ENCODE measurements around the gene KIF6. TPM values are rescaled to one million over a fixed set of nuclear protein-coding genes. Genes with fewer than 3 reads are reported as not detected.

The KIF6 gene
- total and polyA plus RNA-seq, 2 of the 8 experiments (the other 6 are each of a cell fraction or from before 2014, with no cell fraction given): 0.53 to 0.65 TPM

DNA sequence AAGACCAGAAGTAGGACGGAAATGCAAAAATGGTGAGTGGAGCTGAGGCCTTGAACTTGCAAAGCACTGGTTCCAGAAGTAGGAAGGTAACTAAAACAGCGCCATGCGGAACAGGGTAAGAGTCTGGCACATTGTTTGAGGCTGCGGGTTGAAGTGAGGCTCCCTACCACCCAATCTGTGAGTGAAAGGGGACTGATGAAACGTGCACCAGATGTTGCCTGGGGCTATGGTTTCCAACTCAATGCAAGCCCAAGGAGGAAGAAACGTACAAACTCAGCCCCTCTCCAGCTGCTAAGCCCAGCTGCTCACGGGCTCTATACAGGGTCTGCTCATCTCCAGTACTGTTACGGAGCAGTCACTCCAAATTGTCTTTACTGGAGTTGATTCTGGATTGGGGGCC is 334.0 kb downstream of the KIF6 start:
- H2BK5ac ChIP-seq (ENCODE audit: low read depth, low read length): no peak overlapping the region
- ChIA-PET CTCF (ENCODE audit: partially characterized antibody) (interaction anchor here (0.6 to 1.1 kb wide), 2 partner anchors 21 to 121 kb away, joined by 3 read pairs; no protein-coding TSS in a partner anchor), POLR2A (ENCODE audit: partially characterized antibody) (no interaction called here)
- H3K4me1 ChIP-seq (replicated peaks in 1 of 4; ENCODE audit: control insufficient read depth in 3 of 4, insufficient read depth in 4 of 4, low read length in 3 of 4): no peaks in the 10 kb centered on the region
- no peak overlapping the region for H3K4ac ChIP-seq (replicated peaks; ENCODE audit: insufficient read length, low read depth, low read length)
- H4K8ac ChIP-seq (ENCODE audit: extremely low read depth, insufficient read depth, low read length): no peak overlapping the region
- no peak overlapping the region for H3K27ac ChIP-seq (ENCODE audit: low read depth, low read length)
- H2BK15ac ChIP-seq (ENCODE audit: low read length): no peak overlapping the region
- no peak overlapping the region for H3K23ac ChIP-seq (ENCODE audit: insufficient read length)
- no peak overlapping the region for H3K18ac ChIP-seq (ENCODE audit: extremely low read depth, low read length)
- no peaks in the 10 kb centered on the region for H3K79me1 ChIP-seq (ENCODE audit: low read depth, low read length)
- H4K91ac ChIP-seq (replicated peaks; ENCODE audit: insufficient read length, low read length): no peak overlapping the region
- no peak overlapping the region for H2BK120ac ChIP-seq (replicated peaks; ENCODE audit: low read depth, low read length)
- H2BK20ac ChIP-seq (ENCODE audit: low read length): no peak overlapping the region
- no peaks in the 10 kb centered on the region for H3K27me3 ChIP-seq (replicated peaks in 1 of 4; ENCODE audit: control insufficient read depth in 3 of 4, extremely low read depth in 1 of 4, insufficient read depth in 3 of 4, low read length in 3 of 4)
- DNase-seq (ENCODE audit: low read depth in 1 of 2, low spot score in 2 of 2) (no peak), FAIRE-seq (no peak)
- no peaks in the 10 kb centered on the region for H3K23me2 ChIP-seq (ENCODE audit: low read depth, low read length)
- 0 out of 2 replicates have a peak overlapping the region, but pooled peaks have one; percentile 46 for H2AFZ ChIP-seq (ENCODE audit: low read length)
- H3K14ac ChIP-seq (ENCODE audit: insufficient read length): no peak overlapping the region
- no peaks in the 10 kb centered on the region for H3K79me2 ChIP-seq (ENCODE audit: control insufficient read depth in 1 of 2, insufficient read depth in 2 of 2, low read length in 2 of 2)
- H2AK5ac ChIP-seq (ENCODE audit: low read depth, low read length): no peak overlapping the region
- no peak overlapping the region for H3K4me2 ChIP-seq (ENCODE audit: insufficient read depth in 1 of 2, low read depth in 2 of 2, low read length in 2 of 2)
- no peak overlapping the region for H2BK12ac ChIP-seq (ENCODE audit: low read depth, low read length)
- WGBS, 2 experiments (ENCODE audit: extremely low coverage in 1 of 2, insufficient coverage in 1 of 2, insufficient read length in 1 of 2, insufficient replicate concordance in 2 of 2, low coverage in 1 of 2, low lambda C conversion rate in 2 of 2, missing lambda C conversion rate in 1 of 2): 91% methylated on average over 8 of the region's 8 CpGs; no CpG with 5 or more reads in 1 of the 2 experiments
- H3K4me3 ChIP-seq (ENCODE audit: extremely low read depth in 1 of 4, insufficient read depth in 2 of 4, low read depth in 3 of 4, low read length in 4 of 4): no peak overlapping the region
- H3K56ac ChIP-seq (replicated peaks; ENCODE audit: insufficient read length, low read depth, low read length): no peak overlapping the region
- H3K36me3 ChIP-seq (ENCODE audit: control insufficient read depth in 2 of 4, insufficient read depth in 4 of 4, low read length in 3 of 4): no peaks in the 10 kb centered on the region
- no peak overlapping the region for H3K9ac ChIP-seq (replicated peaks in 1 of 4; ENCODE audit: extremely low read depth in 1 of 4, low read depth in 3 of 4, low read length in 3 of 4)
- no peaks in the 10 kb centered on the region for H4K20me1 ChIP-seq (replicated peaks in 1 of 2; ENCODE audit: control insufficient read depth in 1 of 2, insufficient read depth in 2 of 2, low read length in 2 of 2)
- no peak overlapping the region for H4K5ac ChIP-seq (ENCODE audit: insufficient read length, low read depth, low read length)
- H3K9me3 ChIP-seq (ENCODE audit: insufficient read depth in 2 of 2, low read depth in 1 of 2, low read length in 1 of 2): no peaks in the 10 kb centered on the region
- no peak for TF ChIP-seq SP2 (IDR thresholded peaks at IDR 0.05; ENCODE audit: low read length)
- no peak for TF ChIP-seq ASH2L (IDR thresholded peaks at IDR 0.05; ENCODE audit: low read length)
- no peak for TF ChIP-seq USF2 (IDR thresholded peaks at IDR 0.05; ENCODE audit: low read length)
- no peak for TF ChIP-seq FOSL1 (IDR thresholded peaks at IDR 0.05; ENCODE audit: insufficient read depth, low read depth, low read length)
- no peak for TF ChIP-seq SIN3A (conservative IDR thresholded peaks at IDR 0.05 in 1 of 2, IDR thresholded peaks at IDR 0.05 in 1 of 2; ENCODE audit: low read depth in 1 of 2, low read length in 2 of 2)
- no peak for TF ChIP-seq POLR2AphosphoS5 (IDR thresholded peaks at IDR 0.05; ENCODE audit: low read depth, low read length)
- no peak for TF ChIP-seq NRF1 (IDR thresholded peaks at IDR 0.05; ENCODE audit: low read depth, low read length)
- no peak for TF ChIP-seq YY1 (IDR thresholded peaks at IDR 0.05; ENCODE audit: low read depth, low read length)
- TF ChIP-seq RNF2 (IDR thresholded peaks at IDR 0.05; ENCODE audit: borderline replicate concordance, low read depth, low read length, missing control alignments, poor library complexity, severe bottlenecking): no peak
- TF ChIP-seq JUND (IDR thresholded peaks at IDR 0.05; ENCODE audit: low read length): no peak
- TF ChIP-seq SIX5 (IDR thresholded peaks at IDR 0.05; ENCODE audit: low read depth, low read length): no peak
- TF ChIP-seq, protein P1, sequence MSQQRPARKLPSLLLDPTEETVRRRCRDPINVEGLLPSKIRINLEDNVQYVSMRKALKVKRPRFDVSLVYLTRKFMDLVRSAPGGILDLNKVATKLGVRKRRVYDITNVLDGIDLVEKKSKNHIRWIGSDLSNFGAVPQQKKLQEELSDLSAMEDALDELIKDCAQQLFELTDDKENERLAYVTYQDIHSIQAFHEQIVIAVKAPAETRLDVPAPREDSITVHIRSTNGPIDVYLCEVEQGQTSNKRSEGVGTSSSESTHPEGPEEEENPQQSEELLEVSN (IDR thresholded peaks at IDR 0.05): no peak
- TF ChIP-seq TEAD4 (IDR thresholded peaks at IDR 0.05; ENCODE audit: low read depth, low read length): no peak

All from H1 (cell line).